SK-N-MC (cell line): Measurements from ENCODE around the gene ATXN1L.

ENCODE experiments used
- EZH2 ChIP-seq: fragments of 200-600 bp; sonication (generic); IDR thresholded peaks from one replicate; pipeline ENCODE4 v1.6.1; 2017; ENCODE audit warnings: antibody characterized with exemption
- FOXP2 ChIP-seq: optimal IDR thresholded peaks from 2 replicates; pipeline ENCODE3; 2011; ENCODE audit warnings: mild to moderate bottlenecking, moderate library complexity; ENCODE audit not compliant: insufficient read depth; ENCODE audit errors: extremely low read length, control extremely low read depth
- POLR2AphosphoS5 ChIP-seq: IDR thresholded peaks from 2 replicates; pipeline ENCODE4 v1.6.1; 2012; ENCODE audit warnings: mild to moderate bottlenecking, low read depth, low read length, borderline replicate concordance

DNA sequence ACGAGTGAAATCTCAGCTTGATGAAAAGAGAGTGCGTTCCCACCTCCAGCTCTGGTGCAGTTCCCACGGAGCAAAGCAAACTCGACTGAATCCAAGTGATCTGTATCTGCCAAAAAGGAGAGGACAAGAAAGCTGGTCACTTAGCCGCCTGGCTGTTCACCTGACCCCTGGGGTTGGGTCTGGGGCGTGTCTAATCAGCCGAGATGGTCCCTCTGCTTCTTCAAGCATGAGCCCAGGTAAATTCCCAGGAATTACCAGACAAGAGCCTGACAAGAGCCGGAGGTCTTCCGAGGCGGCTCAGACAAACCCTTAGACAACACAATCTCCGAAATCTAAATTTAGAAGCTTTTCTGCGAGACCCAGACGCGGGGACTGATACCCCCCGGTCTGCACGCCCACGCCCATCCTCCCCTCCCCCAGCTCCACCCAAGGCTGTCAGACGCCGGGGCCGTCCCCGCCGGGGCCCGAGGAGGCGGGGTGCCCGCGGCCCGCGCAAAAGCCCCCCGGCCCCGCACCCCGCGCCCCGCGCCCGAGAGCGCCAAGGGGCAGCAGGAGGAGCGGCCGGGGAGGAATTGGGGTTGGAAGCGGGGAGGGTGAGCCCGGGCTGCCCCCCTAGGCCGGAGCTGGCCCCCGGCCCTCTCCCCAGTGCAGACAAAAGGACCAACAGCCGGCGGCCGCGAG is 37.5 kb downstream of the ATXN1L start:
- TF ChIP-seq EZH2 (no peak), POLR2AphosphoS5 (no peak), FOXP2 (no peak)
